Smooth muscle cell (in vitro differentiated cells): Measurements from ENCODE around the gene OR2M2. TPM values are rescaled to one million over a fixed set of nuclear protein-coding genes. Genes with fewer than 3 reads are reported as not detected.

Experiments used
- DNase-seq: peaks from one replicate; lab custom pipeline; 2025; ENCODE audit not compliant: unreplicated experiment; lab: John Stamatoyannopoulos, UW
- H2AFZ ChIP-seq: fragments of 200-600 bp; sonication (generic); 2 replicates; pipeline ENCODE4 v1.6.0; 2016; ENCODE audit warnings: antibody characterized with exemption, low read depth, mild to moderate bottlenecking
- H3F3A ChIP-seq: fragments of 200-600 bp; sonication (generic); 2 replicates; pipeline ENCODE4 v1.6.0; 2017; ENCODE audit warnings: antibody characterized with exemption, low read depth
- H3K27ac ChIP-seq: fragments of 200-600 bp; sonication (generic); 2 replicates; pipeline ENCODE4 v1.5.1; 2016; ENCODE audit warnings: low read depth, mild to moderate bottlenecking
- H3K27me3 ChIP-seq: fragments of 200-600 bp; sonication (generic); 2 replicates; pipeline ENCODE4 v1.6.1; 2016; ENCODE audit warnings: low read depth, mild to moderate bottlenecking
- H3K36me3 ChIP-seq: fragments of 200-600 bp; sonication (generic); 2 replicates; pipeline ENCODE4 v1.5.1; 2016; ENCODE audit warnings: low read depth
- H3K4me1 ChIP-seq: fragments of 200-600 bp; sonication (generic); 2 replicates; pipeline ENCODE4 v1.5.1; 2016; ENCODE audit warnings: low read depth
- H3K4me2 ChIP-seq: fragments of 200-600 bp; sonication (generic); 2 replicates; pipeline ENCODE4 v1.6.0; 2016; ENCODE audit warnings: mild to moderate bottlenecking
- H3K4me3 ChIP-seq: fragments of 200-600 bp; sonication (generic); 2 replicates; pipeline ENCODE4 v1.5.1; 2016; ENCODE audit warnings: mild to moderate bottlenecking
- H3K79me2 ChIP-seq: fragments of 200-600 bp; sonication (generic); 2 replicates; pipeline ENCODE4 v1.6.0; 2016; ENCODE audit warnings: low read depth, mild to moderate bottlenecking
- H3K9ac ChIP-seq: fragments of 200-600 bp; sonication (generic); 2 replicates; pipeline ENCODE4 v1.6.0; 2016; ENCODE audit warnings: low read depth
- H3K9me3 ChIP-seq: fragments of 200-600 bp; sonication (generic); replicated peaks from 2 replicates; pipeline ENCODE4 v1.5.1; 2016; ENCODE audit warnings: low read depth
- H4K20me1 ChIP-seq: fragments of 200-600 bp; sonication (generic); 2 replicates; pipeline ENCODE4 v1.6.0; 2016; ENCODE audit warnings: low read depth
- WGBS: methylation state at CpG from one replicate; pipeline ENCODE4 v1.1.7; 2016; ENCODE audit warnings: low lambda C conversion rate; 5-methylcytosine and 5-hydroxymethylcytosine counted together
- polyA plus RNA-seq: library from polyadenylated mRNA; unstranded; fragments of >200 nt; fragmentation: Nextera tagmentation; extraction: Ambion mirVana; gene quantifications from 2 replicates; pipeline ENCODE4 v1.2.1, GENCODE V29; 2016
- total RNA-seq: library from RNA; depleted of rRNA; stranded (reverse); fragments of >200 nt; gene quantifications from 2 replicates; pipeline ENCODE4 v1.2.3, GENCODE V29; 2014
- TF ChIP-seq, protein P1 (sequence below): fragments of 200-600 bp; sonication (generic); IDR thresholded peaks from 2 replicates; pipeline ENCODE4 v1.5.1; 2017; ENCODE audit warnings: borderline replicate concordance, mild to moderate bottlenecking, antibody characterized with exemption; ENCODE audit not compliant: insufficient read depth, poor library complexity, severe bottlenecking

OR2M2 gene
- total and polyA plus RNA-seq, 2 experiments from 2014 or later = not detected

DNA sequence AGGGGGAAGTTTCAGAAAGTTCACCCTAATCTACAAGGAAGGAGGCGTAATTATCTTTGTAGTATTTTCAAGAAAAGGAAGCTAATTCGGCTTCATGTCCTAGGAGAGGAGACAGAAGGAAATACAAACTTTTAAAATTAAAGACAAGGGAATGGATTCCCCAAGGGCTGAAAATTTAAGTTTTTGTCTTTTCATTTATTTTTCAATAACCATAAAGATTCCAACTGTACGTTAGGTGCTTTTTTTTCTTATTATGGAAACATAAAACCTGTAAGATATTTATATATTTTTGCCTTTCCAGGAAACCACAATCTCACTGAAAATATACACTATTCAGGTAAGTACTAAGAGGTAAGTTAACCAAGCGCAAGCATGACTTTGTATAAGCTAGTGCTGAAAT, 22.3 kb downstream of the OR2M2 start, which contains the start of gene OR2M3:
Gene OR2M3, plus strand, starts transcription at position 301 of the 400 bp plus-strand sequence. CDS start 5,803 bp downstream, outside the sequence.
- H3K4me3 ChIP-seq = no peak within 1 kb of the TSS
- H3K27ac ChIP-seq = no peak within 1 kb of the TSS
- no peaks in the 10 kb centered on the region for H3F3A ChIP-seq
- H3K9ac ChIP-seq = no peak within 1 kb of the TSS
- TF ChIP-seq, protein P1, sequence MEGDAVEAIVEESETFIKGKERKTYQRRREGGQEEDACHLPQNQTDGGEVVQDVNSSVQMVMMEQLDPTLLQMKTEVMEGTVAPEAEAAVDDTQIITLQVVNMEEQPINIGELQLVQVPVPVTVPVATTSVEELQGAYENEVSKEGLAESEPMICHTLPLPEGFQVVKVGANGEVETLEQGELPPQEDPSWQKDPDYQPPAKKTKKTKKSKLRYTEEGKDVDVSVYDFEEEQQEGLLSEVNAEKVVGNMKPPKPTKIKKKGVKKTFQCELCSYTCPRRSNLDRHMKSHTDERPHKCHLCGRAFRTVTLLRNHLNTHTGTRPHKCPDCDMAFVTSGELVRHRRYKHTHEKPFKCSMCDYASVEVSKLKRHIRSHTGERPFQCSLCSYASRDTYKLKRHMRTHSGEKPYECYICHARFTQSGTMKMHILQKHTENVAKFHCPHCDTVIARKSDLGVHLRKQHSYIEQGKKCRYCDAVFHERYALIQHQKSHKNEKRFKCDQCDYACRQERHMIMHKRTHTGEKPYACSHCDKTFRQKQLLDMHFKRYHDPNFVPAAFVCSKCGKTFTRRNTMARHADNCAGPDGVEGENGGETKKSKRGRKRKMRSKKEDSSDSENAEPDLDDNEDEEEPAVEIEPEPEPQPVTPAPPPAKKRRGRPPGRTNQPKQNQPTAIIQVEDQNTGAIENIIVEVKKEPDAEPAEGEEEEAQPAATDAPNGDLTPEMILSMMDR = no peak
- WGBS = 68% methylated on average over 4 of the region's 4 CpGs
- peaks cover 11% of the 10 kb centered on the region for H3K9me3 ChIP-seq
- H3K27me3 ChIP-seq = no peaks in the 10 kb centered on the region
- no peaks in the 10 kb centered on the region for H3K36me3 ChIP-seq
- no peak within 1 kb of the TSS for H3K4me2 ChIP-seq
- no peaks in the 10 kb centered on the region for H3K79me2 ChIP-seq
- no peaks in the 10 kb centered on the region for H3K4me1 ChIP-seq
- no peak within 1 kb of the TSS for H2AFZ ChIP-seq
- no peak for DNase-seq
- no peaks in the 10 kb centered on the region for H4K20me1 ChIP-seq

DNA sequence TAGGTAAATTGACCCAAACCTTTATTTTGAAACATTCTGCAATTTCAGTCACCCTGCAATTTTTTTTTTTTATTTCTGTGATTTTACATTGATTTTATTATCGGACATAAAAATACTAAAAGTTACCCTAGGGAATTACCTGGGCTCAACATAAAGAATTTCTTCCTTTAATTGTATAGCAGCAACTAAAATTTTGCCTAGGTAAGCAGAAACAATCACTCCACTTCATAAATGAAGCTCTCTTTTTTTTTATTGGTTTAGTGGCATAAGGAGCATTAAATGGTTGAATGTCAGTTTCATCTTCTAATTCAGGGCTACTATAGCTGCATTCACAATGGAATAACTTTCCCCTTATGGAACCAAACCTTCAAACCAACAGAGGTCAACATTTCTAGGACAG, 41.3 kb downstream of the OR2M2 start:
- WGBS = 87% methylated on average over 1 of the region's 1 CpG

DNA sequence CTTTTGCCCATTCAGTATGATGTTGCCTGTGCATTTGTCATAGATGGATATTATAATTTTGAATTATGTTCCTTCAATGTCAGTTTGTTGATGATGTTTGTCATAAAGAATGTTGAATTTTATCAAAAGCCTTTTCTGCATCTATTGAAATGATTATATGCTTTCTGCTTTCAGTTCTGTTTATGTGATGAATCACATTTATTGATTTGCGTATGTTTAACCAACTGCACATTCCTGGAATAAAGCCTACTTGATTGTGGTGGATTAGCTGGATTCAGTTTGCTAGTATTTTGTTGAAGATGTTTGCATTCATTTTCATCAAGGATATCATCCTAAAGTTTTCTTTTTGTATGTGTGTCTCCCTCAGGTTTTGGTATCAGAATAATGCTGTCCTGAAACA, 50.9 kb downstream of the OR2M2 start:
- H3K4me2 ChIP-seq = no peak overlapping the region
- no peaks in the 10 kb centered on the region for H3K27me3 ChIP-seq
- no peaks in the 10 kb centered on the region for H3F3A ChIP-seq
- 63% methylated on average over 1 of the region's 1 CpG for WGBS
- DNase-seq = no peak
- H3K4me1 ChIP-seq = no peaks in the 10 kb centered on the region
- no peak overlapping the region for H3K9ac ChIP-seq
- H4K20me1 ChIP-seq = no peaks in the 10 kb centered on the region
- no peak overlapping the region for H2AFZ ChIP-seq
- H3K4me3 ChIP-seq = no peak overlapping the region
- TF ChIP-seq, protein P1 = no peak
- H3K36me3 ChIP-seq = no peaks in the 10 kb centered on the region
- no peak overlapping the region for H3K27ac ChIP-seq
- H3K9me3 ChIP-seq = peaks cover 15% of the 10 kb centered on the region
- no peaks in the 10 kb centered on the region for H3K79me2 ChIP-seq

More for the DNA sequence above, 41.3 kb downstream of the OR2M2 start:
- H2AFZ ChIP-seq = no peak overlapping the region
- no peak overlapping the region for H3K9ac ChIP-seq
- no peaks in the 10 kb centered on the region for H3K27me3 ChIP-seq
- no peak overlapping the region for H3K4me2 ChIP-seq
- peaks cover 6% of the 10 kb centered on the region for H3K9me3 ChIP-seq
- H3K27ac ChIP-seq = no peak overlapping the region
- H3K79me2 ChIP-seq = no peaks in the 10 kb centered on the region
- H3K4me3 ChIP-seq = no peak overlapping the region
- TF ChIP-seq, protein P1 = no peak
- DNase-seq = no peak
- no peaks in the 10 kb centered on the region for H3K4me1 ChIP-seq
- no peaks in the 10 kb centered on the region for H3K36me3 ChIP-seq
- H4K20me1 ChIP-seq = no peaks in the 10 kb centered on the region
- H3F3A ChIP-seq = no peaks in the 10 kb centered on the region

DNA sequence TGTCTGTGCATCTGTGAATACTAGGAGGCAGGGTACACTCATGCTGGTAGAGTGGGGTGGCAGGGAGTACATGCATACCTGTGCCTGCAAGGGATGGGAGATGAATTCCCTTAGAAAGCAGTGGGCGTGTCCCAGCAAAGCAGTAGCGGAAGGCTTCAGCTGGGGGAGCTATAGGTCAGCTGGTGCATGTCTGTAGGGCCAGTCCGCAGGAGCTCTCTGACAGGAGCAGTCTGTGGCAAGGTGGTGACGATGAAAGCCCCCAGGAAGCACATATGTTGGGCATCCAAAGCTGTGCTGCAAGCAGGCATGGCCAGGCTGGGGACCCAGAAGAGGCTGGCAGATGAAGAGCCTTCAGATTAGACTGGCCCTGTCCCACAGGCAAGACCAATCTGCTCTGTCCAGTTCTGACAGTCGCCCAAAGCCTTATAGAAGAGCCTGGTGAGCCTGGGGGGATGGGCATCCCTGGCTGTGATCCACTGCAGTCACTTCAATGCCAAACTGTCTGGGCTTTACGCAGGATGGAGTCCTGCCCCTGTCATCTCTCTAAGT, 54.8 kb downstream of the OR2M2 start:
- no peaks in the 10 kb centered on the region for H3K4me1 ChIP-seq
- H3K4me3 ChIP-seq = no peak overlapping the region
- H3F3A ChIP-seq = no peaks in the 10 kb centered on the region
- H3K4me2 ChIP-seq = no peak overlapping the region
- no peak overlapping the region for H2AFZ ChIP-seq
- no peaks in the 10 kb centered on the region for H3K36me3 ChIP-seq
- no peaks in the 10 kb centered on the region for H3K79me2 ChIP-seq
- 68% methylated on average over 6 of the region's 6 CpGs for WGBS
- no peaks in the 10 kb centered on the region for H3K27me3 ChIP-seq
- H3K9ac ChIP-seq = no peak overlapping the region
- TF ChIP-seq, protein P1 = no peak
- DNase-seq = no peak
- peaks cover 14% of the 10 kb centered on the region for H3K9me3 ChIP-seq
- no peak overlapping the region for H3K27ac ChIP-seq
- no peaks in the 10 kb centered on the region for H4K20me1 ChIP-seq
